Measurements from ENCODE around the gene RALGPS1. TPM values are rescaled to one million over a fixed set of nuclear protein-coding genes. Genes with fewer than 3 reads are reported as not detected.

The RALGPS1 gene
- total RNA-seq, 2 donors from 2014 or later = 7.6 to 18.5 TPM

DNA sequence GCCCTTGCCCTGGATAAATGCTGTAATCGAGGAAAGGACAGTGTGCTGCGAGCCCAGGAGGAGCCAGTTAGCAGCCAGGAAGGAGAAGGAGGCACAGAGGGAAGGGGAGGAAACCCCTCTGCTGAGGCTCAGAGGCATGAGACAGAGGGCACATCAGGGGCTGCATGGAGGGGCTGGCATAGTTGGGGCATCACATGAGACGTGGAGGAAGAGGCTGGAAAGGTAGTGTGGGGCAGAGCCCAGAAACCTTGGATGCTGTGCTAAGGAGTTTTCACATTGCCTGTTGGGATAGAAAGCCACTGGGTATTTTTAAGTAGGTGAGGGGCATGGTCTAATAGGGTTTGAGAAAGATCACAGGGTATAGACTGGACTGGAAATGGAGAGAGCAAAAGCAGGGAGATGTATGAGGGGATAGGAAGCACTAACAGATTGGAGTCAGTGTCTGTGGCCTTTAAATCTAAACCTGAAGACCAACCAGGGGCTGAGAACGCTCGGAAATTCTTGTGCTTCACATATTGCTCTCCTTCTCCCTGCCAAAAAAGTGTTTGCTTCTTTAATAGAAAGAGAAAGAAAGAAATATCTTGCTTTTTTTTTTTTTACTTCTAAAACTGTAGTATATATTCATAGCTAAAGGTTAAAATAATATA is 240.9 kb downstream of the RALGPS1 start:
- no peak for ATAC-seq (ENCODE audit: insufficient number of reproducible peaks, low FRiP score, low read depth)
- TF ChIP-seq, protein P1, sequence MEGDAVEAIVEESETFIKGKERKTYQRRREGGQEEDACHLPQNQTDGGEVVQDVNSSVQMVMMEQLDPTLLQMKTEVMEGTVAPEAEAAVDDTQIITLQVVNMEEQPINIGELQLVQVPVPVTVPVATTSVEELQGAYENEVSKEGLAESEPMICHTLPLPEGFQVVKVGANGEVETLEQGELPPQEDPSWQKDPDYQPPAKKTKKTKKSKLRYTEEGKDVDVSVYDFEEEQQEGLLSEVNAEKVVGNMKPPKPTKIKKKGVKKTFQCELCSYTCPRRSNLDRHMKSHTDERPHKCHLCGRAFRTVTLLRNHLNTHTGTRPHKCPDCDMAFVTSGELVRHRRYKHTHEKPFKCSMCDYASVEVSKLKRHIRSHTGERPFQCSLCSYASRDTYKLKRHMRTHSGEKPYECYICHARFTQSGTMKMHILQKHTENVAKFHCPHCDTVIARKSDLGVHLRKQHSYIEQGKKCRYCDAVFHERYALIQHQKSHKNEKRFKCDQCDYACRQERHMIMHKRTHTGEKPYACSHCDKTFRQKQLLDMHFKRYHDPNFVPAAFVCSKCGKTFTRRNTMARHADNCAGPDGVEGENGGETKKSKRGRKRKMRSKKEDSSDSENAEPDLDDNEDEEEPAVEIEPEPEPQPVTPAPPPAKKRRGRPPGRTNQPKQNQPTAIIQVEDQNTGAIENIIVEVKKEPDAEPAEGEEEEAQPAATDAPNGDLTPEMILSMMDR (IDR thresholded peaks at IDR 0.05) = no peak
- Histone ChIP-seq H3K27ac (peak overlapping the region; percentile 8 to 19), H3K36me3 (no peaks in the 10 kb centered on the region), H3K4me3 (peak overlapping the region; percentile 45), H3K4me1 (ENCODE audit: control insufficient read depth in 1 of 2, low read depth in 2 of 2) (peaks cover 8 to 21% of the 10 kb centered on the region in 2 donors), H3K27me3 (replicated peaks; ENCODE audit: insufficient read depth) (no peaks in the 10 kb centered on the region), H3K9me3 (no peaks in the 10 kb centered on the region)
- no peak for DNase-seq (ENCODE audit: low spot score)

- ATAC-seq (ENCODE audit: insufficient number of reproducible peaks, low FRiP score, low read depth) (no peak), DNase-seq (ENCODE audit: low spot score) (no peak)
- TF ChIP-seq, protein P1 (IDR thresholded peaks at IDR 0.05) = no peak
- Histone ChIP-seq H3K4me3 (no peak overlapping the region), H3K9me3 (no peaks in the 10 kb centered on the region), H3K27ac (no peak overlapping the region), H3K4me1 (ENCODE audit: control insufficient read depth in 1 of 2, low read depth in 2 of 2) (peaks cover 14 to 30% of the 10 kb centered on the region in 2 donors), H3K27me3 (replicated peaks; ENCODE audit: insufficient read depth) (no peaks in the 10 kb centered on the region), H3K36me3 (no peaks in the 10 kb centered on the region)
These were observed 244.3 kb downstream of the RALGPS1 start for GRCh38 chr9:127158786-127159324.

DNA sequence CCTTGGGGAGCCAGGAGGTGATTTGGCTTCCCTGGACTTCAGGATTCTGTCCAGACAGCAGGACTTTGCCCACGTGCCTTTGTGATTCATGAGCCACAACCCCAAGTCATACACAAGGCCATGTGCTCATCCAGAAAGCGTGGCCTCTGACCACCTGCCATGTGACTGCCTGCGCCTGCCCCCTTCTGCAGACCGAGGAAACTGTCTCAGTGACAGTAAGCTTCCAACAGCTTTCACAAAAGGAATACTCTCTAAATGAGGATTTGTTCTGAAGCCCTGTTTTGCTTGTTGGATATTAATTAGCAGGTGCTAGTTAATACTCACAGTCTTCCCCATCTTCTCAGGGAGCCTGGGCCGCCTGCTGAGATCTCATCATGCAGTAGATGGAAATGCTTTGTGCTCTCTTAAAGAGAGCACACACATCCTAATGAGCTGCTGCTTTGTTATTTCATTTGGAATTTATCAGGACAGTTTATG is 244.8 kb downstream of the RALGPS1 start:
- peaks cover 10 to 25% of the 10 kb centered on the region in 2 donors for H3K4me1 ChIP-seq (ENCODE audit: control insufficient read depth in 1 of 2, low read depth in 2 of 2)
- ATAC-seq (ENCODE audit: insufficient number of reproducible peaks, low FRiP score, low read depth) = no peak
- no peak for DNase-seq (ENCODE audit: low spot score)

DNA sequence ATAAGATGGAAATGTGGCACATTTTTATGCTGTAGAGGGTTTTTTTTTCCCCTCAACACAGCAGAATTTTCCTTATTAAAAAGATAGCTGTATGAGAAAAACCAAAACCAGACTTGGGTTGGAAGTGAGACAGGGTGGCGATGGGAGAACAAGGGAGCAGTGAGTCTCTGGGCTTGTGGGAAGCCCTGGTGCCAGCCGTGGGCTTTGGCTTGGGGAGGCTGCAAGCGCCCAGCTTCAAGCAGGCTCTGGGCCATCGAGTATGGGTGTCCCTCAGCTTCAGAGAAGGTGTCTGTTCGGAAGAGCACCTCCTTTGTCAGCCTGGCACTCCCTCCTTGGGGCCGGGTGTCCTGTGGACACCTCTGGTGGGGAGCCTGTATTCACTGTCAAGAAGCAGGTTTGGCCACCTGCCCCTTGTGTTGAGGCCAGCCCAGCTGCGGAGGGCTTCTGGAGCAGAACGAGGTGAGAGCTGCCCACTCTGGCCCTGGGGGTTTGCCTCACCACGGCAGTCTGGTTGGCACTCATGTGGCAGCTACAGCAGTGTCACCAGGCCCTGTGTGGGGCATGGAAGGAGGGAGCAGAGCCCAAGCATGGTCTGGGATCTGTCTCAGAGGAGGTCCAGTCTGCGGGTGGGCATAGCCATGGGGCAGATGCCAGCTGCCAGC is 245.5 kb downstream of the RALGPS1 start:
- no peak for ATAC-seq (ENCODE audit: insufficient number of reproducible peaks, low FRiP score, low read depth)
- Histone ChIP-seq H3K27me3 (replicated peaks; ENCODE audit: insufficient read depth) (no peaks in the 10 kb centered on the region), H3K4me3 (no peak overlapping the region), H3K27ac (no peak overlapping the region), H3K36me3 (no peaks in the 10 kb centered on the region), H3K9me3 (no peaks in the 10 kb centered on the region), H3K4me1 (ENCODE audit: control insufficient read depth in 1 of 2, low read depth in 2 of 2) (peaks cover 10 to 18% of the 10 kb centered on the region in 2 donors)
- no peak for DNase-seq (ENCODE audit: low spot score)
- TF ChIP-seq, protein P1 (IDR thresholded peaks at IDR 0.05) = no peak

More for the DNA sequence above, 244.8 kb downstream of the RALGPS1 start:
- TF ChIP-seq, protein P1 (IDR thresholded peaks at IDR 0.05) = no peak
- H3K9me3 ChIP-seq = no peaks in the 10 kb centered on the region
- H3K27me3 ChIP-seq (replicated peaks; ENCODE audit: insufficient read depth) = no peaks in the 10 kb centered on the region
- H3K4me3 ChIP-seq = no peak overlapping the region
- no peak overlapping the region for H3K27ac ChIP-seq
- H3K36me3 ChIP-seq = no peaks in the 10 kb centered on the region

DNA sequence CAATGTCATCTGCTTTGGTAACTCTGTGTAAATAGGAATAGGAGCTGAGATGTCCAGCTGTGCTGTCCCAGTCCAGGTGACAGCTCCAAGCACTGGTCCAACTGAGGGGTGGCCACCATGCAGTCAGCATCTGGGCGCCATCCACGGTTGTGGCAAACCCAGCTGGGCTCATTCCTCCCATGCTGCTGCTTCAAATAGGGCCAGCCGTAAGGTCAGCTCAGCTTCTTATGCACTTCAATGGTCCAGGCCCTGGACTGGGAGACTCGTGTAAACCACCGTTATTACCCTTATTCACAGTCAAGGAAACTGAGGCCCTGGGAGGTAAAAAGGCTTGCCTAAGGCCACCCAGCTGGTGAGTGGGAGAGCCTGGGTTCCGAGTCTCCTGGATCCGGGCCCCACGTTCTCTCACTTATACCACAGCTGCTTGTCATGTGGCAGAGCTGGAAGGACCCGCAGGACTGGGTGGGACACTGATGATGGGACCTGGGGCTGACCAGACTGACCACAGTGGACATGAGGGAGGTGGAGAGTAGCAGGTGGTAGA is 246.6 kb downstream of the RALGPS1 start:
- Histone ChIP-seq H3K36me3 (no peaks in the 10 kb centered on the region), H3K27ac (no peak overlapping the region), H3K4me1 (ENCODE audit: control insufficient read depth in 1 of 2, low read depth in 2 of 2) (peaks cover 6 to 12% of the 10 kb centered on the region in 2 donors), H3K4me3 (no peak overlapping the region), H3K9me3 (no peaks in the 10 kb centered on the region), H3K27me3 (replicated peaks; ENCODE audit: insufficient read depth) (no peaks in the 10 kb centered on the region)
- DNase-seq (ENCODE audit: low spot score) (no peak), ATAC-seq (ENCODE audit: insufficient number of reproducible peaks, low FRiP score, low read depth) (no peak)
- TF ChIP-seq, protein P1 (IDR thresholded peaks at IDR 0.05) = no peak
